ENCODE data around the gene GKN2.

GRCh38 chr2:68911246-68911645 lies 41.4 kb downstream of the GKN2 start:
- TF ChIP-seq EZH2 (IDR thresholded peaks at IDR 0.05) (no peak), POLR2AphosphoS5 (IDR thresholded peaks at IDR 0.05; ENCODE audit: borderline replicate concordance, low read depth, low read length) (no peak)

All from SK-N-MC (cell line).